HEK293 (cell line): Measurements from ENCODE around the gene CTDSP1.

Experiments used
- GLIS2 ChIP-seq: fragments of 450-650 bp; formaldehyde crosslinking; IDR thresholded peaks from 2 replicates; pipeline ENCODE4 v1.5.1; 2016; ENCODE audit warnings: missing biosample characterization, missing genetic modification characterization
- IKZF3 ChIP-seq: fragments of 450-650 bp; IDR thresholded peaks from 2 replicates; pipeline ENCODE4 v1.5.0; 2018; ENCODE audit warnings: missing biosample characterization, mild to moderate bottlenecking, missing genetic modification characterization, moderate library complexity
- KLF16 ChIP-seq: fragments of 450-650 bp; formaldehyde crosslinking; IDR thresholded peaks from 2 replicates; pipeline ENCODE4 v1.5.1; 2017; ENCODE audit warnings: missing biosample characterization, missing genetic modification characterization
- KLF7 ChIP-seq: fragments of 450-650 bp; formaldehyde crosslinking; IDR thresholded peaks from 2 replicates; pipeline ENCODE4 v1.5.1; 2016; ENCODE audit warnings: missing biosample characterization, missing genetic modification characterization, borderline replicate concordance
- KLF9 ChIP-seq: fragments of 450-650 bp; formaldehyde crosslinking; IDR thresholded peaks from 2 replicates; pipeline ENCODE4 v1.5.1; 2016; ENCODE audit warnings: missing biosample characterization, missing genetic modification characterization, low read depth
- PRDM4 ChIP-seq: fragments of 450-650 bp; formaldehyde crosslinking; IDR thresholded peaks from 2 replicates; pipeline ENCODE4 v1.5.1; 2017; ENCODE audit warnings: missing biosample characterization, missing genetic modification characterization
- RBAK ChIP-seq: fragments of 450-650 bp; formaldehyde crosslinking; IDR thresholded peaks from 2 replicates; pipeline ENCODE4 v1.5.1; 2016; ENCODE audit warnings: missing biosample characterization, missing genetic modification characterization
- REPIN1 ChIP-seq: fragments of 450-650 bp; formaldehyde crosslinking; IDR thresholded peaks from 2 replicates; pipeline ENCODE4 v1.5.1; 2017; ENCODE audit warnings: missing biosample characterization, missing genetic modification characterization, low read depth
- YY1 ChIP-seq: fragments of 450-650 bp; formaldehyde crosslinking; IDR thresholded peaks from 2 replicates; pipeline ENCODE4 v1.5.1; 2018; ENCODE audit warnings: missing biosample characterization, missing genetic modification characterization
- ZBTB10 ChIP-seq: fragments of 450-650 bp; formaldehyde crosslinking; IDR thresholded peaks from 2 replicates; pipeline ENCODE4 v1.5.1; 2016; ENCODE audit warnings: missing biosample characterization, missing genetic modification characterization
- ZBTB11 ChIP-seq: fragments of 450-650 bp; formaldehyde crosslinking; conservative IDR thresholded peaks from 2 replicates; pipeline ENCODE4 v1.5.1; 2016; ENCODE audit warnings: low read depth, missing biosample characterization, missing genetic modification characterization
- ZBTB49 ChIP-seq: fragments of 450-650 bp; formaldehyde crosslinking; IDR thresholded peaks from 2 replicates; pipeline ENCODE4 v1.5.1; 2016; ENCODE audit warnings: missing biosample characterization, missing genetic modification characterization, low read depth
- ZFHX2 ChIP-seq: fragments of 450-650 bp; formaldehyde crosslinking; conservative IDR thresholded peaks from 2 replicates; pipeline ENCODE4 v1.5.1; 2016; ENCODE audit warnings: missing biosample characterization, missing genetic modification characterization
- ZNF114 ChIP-seq: fragments of 450-650 bp; formaldehyde crosslinking; IDR thresholded peaks from 2 replicates; pipeline ENCODE4 v1.5.0; 2017; ENCODE audit warnings: missing biosample characterization, missing genetic modification characterization
- ZNF138 ChIP-seq: fragments of 450-650 bp; formaldehyde crosslinking; IDR thresholded peaks from 2 replicates; pipeline ENCODE4 v1.5.1; 2016; ENCODE audit warnings: missing biosample characterization, missing genetic modification characterization, borderline replicate concordance
- ZNF24 ChIP-seq: fragments of 450-650 bp; formaldehyde crosslinking; IDR thresholded peaks from 2 replicates; pipeline ENCODE4 v1.5.1; 2016; ENCODE audit warnings: missing biosample characterization, missing genetic modification characterization
- ZNF302 ChIP-seq: fragments of 450-650 bp; formaldehyde crosslinking; IDR thresholded peaks from 2 replicates; pipeline ENCODE4 v1.5.1; 2016; ENCODE audit warnings: missing biosample characterization, missing genetic modification characterization, low read depth
- ZNF416 ChIP-seq: fragments of 450-650 bp; formaldehyde crosslinking; IDR thresholded peaks from 2 replicates; pipeline ENCODE4 v1.5.1; 2016; ENCODE audit warnings: missing biosample characterization, missing genetic modification characterization
- ZNF48 ChIP-seq: fragments of 450-650 bp; formaldehyde crosslinking; IDR thresholded peaks from 2 replicates; pipeline ENCODE4 v1.5.1; 2016; ENCODE audit warnings: missing biosample characterization, missing genetic modification characterization
- ZNF529 ChIP-seq: fragments of 450-650 bp; formaldehyde crosslinking; IDR thresholded peaks from 2 replicates; pipeline ENCODE4 v1.5.1; 2017; ENCODE audit warnings: missing genetic modification characterization, missing biosample characterization; ENCODE audit not compliant: insufficient replicate concordance
- ZNF544 ChIP-seq: fragments of 450-650 bp; formaldehyde crosslinking; IDR thresholded peaks from 2 replicates; pipeline ENCODE4 v1.5.0; 2017; ENCODE audit warnings: missing biosample characterization, missing genetic modification characterization
- ZNF558 ChIP-seq: fragments of 450-650 bp; formaldehyde crosslinking; IDR thresholded peaks from 2 replicates; pipeline ENCODE4 v1.5.1; 2016; ENCODE audit warnings: missing biosample characterization, missing genetic modification characterization
- ZNF561 ChIP-seq: fragments of 450-650 bp; IDR thresholded peaks from 2 replicates; pipeline ENCODE4 v1.5.1; 2018; ENCODE audit warnings: missing biosample characterization, missing genetic modification characterization, borderline replicate concordance
- ZNF664 ChIP-seq: fragments of 450-650 bp; formaldehyde crosslinking; IDR thresholded peaks from 2 replicates; pipeline ENCODE4 v1.5.1; 2016; ENCODE audit warnings: missing biosample characterization, missing genetic modification characterization
- ZNF76 ChIP-seq: fragments of 450-650 bp; formaldehyde crosslinking; IDR thresholded peaks from 2 replicates; pipeline ENCODE4; 2016; ENCODE audit warnings: low read depth, missing biosample characterization, missing genetic modification characterization, borderline replicate concordance
- ZNF777 ChIP-seq: fragments of 450-650 bp; formaldehyde crosslinking; IDR thresholded peaks from 2 replicates; pipeline ENCODE4 v1.5.1; 2017; ENCODE audit warnings: missing biosample characterization, missing genetic modification characterization, borderline replicate concordance
- ZNF792 ChIP-seq: fragments of 450-650 bp; formaldehyde crosslinking; IDR thresholded peaks from 2 replicates; pipeline ENCODE4 v1.5.1; 2016; ENCODE audit warnings: missing biosample characterization, missing genetic modification characterization
- ZXDB ChIP-seq: fragments of 450-650 bp; formaldehyde crosslinking; IDR thresholded peaks from 2 replicates; pipeline ENCODE4 v1.5.1; 2016; ENCODE audit warnings: missing biosample characterization, missing genetic modification characterization

Gene CTDSP1

GRCh38 chr2:218399391-218400166 lies at the start of gene CTDSP1 (continued):
- TF ChIP-seq ZBTB49, result no peak
- TF ChIP-seq KLF16 (tag by site-specific recombination), result 0 out of 2 replicates have a peak, but pooled peaks have one; percentile 50
- TF ChIP-seq KLF9 (tag by site-specific recombination), result peak; percentile 45; the same call in 1 of the 2 replicates
- no peak for TF ChIP-seq ZNF114 (tag by site-specific recombination)
- TF ChIP-seq ZNF544 (tag by site-specific recombination), result no peak
- TF ChIP-seq ZNF416 (tag by site-specific recombination), result no peak
- TF ChIP-seq ZBTB10 (tag by site-specific recombination), result no peak
- TF ChIP-seq ZNF48, result no peak
- peak; percentile 71; the same call in 1 of the 2 replicates for TF ChIP-seq ZNF561 (tag by site-specific recombination)
- TF ChIP-seq REPIN1 (tag by site-specific recombination), result no peak
- no peak for TF ChIP-seq ZNF138
- TF ChIP-seq RBAK (tag by site-specific recombination), result no peak
- TF ChIP-seq ZNF777 (tag by site-specific recombination), result no peak
- peak; percentile 99 for TF ChIP-seq PRDM4 (tag by site-specific recombination)
- peak; percentile 49 for TF ChIP-seq GLIS2 (tag by site-specific recombination)
- TF ChIP-seq ZNF76 (tag by site-specific recombination), result no peak
- TF ChIP-seq ZNF302 (tag by site-specific recombination), result no peak
- TF ChIP-seq ZNF558 (tag by site-specific recombination), result no peak
- TF ChIP-seq YY1 (tag by site-specific recombination), result 0 out of 2 replicates have a peak, but pooled peaks have one; percentile 33
- no peak for TF ChIP-seq ZNF664 (tag by site-specific recombination)
- peak; percentile 61 for TF ChIP-seq ZBTB11 (tag by site-specific recombination)
- no peak for TF ChIP-seq KLF7 (tag by site-specific recombination)
- peak; percentile 60 for TF ChIP-seq IKZF3 (tag by site-specific recombination)
- peak; percentile 52; the same call in 1 of the 2 replicates for TF ChIP-seq ZFHX2 (tag by site-specific recombination)
- no peak for TF ChIP-seq ZNF24
- no peak for TF ChIP-seq ZNF529 (tag by site-specific recombination)
- TF ChIP-seq ZXDB, result 0 out of 2 replicates have a peak, but pooled peaks have one; percentile 1
- no peak for TF ChIP-seq ZNF792 (tag by site-specific recombination)
